ENCODE data around the gene LAMC2.

GRCh38 chr1:183180634-183181056 is 5.4 kb upstream of the LAMC2 start:
- TF ChIP-seq, protein P1, sequence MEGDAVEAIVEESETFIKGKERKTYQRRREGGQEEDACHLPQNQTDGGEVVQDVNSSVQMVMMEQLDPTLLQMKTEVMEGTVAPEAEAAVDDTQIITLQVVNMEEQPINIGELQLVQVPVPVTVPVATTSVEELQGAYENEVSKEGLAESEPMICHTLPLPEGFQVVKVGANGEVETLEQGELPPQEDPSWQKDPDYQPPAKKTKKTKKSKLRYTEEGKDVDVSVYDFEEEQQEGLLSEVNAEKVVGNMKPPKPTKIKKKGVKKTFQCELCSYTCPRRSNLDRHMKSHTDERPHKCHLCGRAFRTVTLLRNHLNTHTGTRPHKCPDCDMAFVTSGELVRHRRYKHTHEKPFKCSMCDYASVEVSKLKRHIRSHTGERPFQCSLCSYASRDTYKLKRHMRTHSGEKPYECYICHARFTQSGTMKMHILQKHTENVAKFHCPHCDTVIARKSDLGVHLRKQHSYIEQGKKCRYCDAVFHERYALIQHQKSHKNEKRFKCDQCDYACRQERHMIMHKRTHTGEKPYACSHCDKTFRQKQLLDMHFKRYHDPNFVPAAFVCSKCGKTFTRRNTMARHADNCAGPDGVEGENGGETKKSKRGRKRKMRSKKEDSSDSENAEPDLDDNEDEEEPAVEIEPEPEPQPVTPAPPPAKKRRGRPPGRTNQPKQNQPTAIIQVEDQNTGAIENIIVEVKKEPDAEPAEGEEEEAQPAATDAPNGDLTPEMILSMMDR (IDR thresholded peaks at IDR 0.05; ENCODE audit: borderline replicate concordance, extremely low read depth, low read length, poor library complexity, severe bottlenecking) = no peak
- no peak for TF ChIP-seq EZH2 (IDR thresholded peaks at IDR 0.05; ENCODE audit: borderline replicate concordance, low read depth, low read length, severe bottlenecking)
